ENCODE measurements around the gene TRPM4.

GRCh38 chr19:49216071-49216470, 58.5 kb downstream of the TRPM4 start:
- TF ChIP-seq, protein P1, sequence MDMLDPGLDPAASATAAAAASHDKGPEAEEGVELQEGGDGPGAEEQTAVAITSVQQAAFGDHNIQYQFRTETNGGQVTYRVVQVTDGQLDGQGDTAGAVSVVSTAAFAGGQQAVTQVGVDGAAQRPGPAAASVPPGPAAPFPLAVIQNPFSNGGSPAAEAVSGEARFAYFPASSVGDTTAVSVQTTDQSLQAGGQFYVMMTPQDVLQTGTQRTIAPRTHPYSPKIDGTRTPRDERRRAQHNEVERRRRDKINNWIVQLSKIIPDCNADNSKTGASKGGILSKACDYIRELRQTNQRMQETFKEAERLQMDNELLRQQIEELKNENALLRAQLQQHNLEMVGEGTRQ (IDR thresholded peaks at IDR 0.05; ENCODE audit: low read depth, low read length): no peak
- TF ChIP-seq, protein P1 (CRISPR knock-in tag; IDR thresholded peaks at IDR 0.05; ENCODE audit: borderline replicate concordance): no peak
- no peak for TF ChIP-seq HDAC1 (CRISPR knock-in tag; IDR thresholded peaks at IDR 0.05)
- TF ChIP-seq ZSCAN30 (CRISPR knock-in tag; IDR thresholded peaks at IDR 0.05): no peak
- TF ChIP-seq REST (IDR thresholded peaks at IDR 0.05; ENCODE audit: borderline replicate concordance in 1 of 2, low read depth in 1 of 2, low read length in 2 of 2): no peak

All from HepG2 (cell line).